DOHH2 (cell line): ENCODE results near the gene PAQR4.

Experiments used
- H3F3A ChIP-seq: fragments of 200-600 bp; sonication (generic), shearing (Covaris generic); 2 replicates; pipeline ENCODE4 v1.6.0; 2016; ENCODE audit warnings: antibody characterized with exemption, mild to moderate bottlenecking; ENCODE audit not compliant: control insufficient read depth, insufficient read depth
- H3K27ac ChIP-seq: fragments of 200-600 bp; sonication (generic); 2 replicates; pipeline ENCODE4 v1.5.1; 2014; ENCODE audit warnings: low read depth, mild to moderate bottlenecking, low read length, moderate library complexity
- H3K27me3 ChIP-seq: fragments of 200-600 bp; sonication (generic); 2 replicates; pipeline ENCODE4 v1.6.1; 2014; ENCODE audit warnings: mild to moderate bottlenecking, low read length, mixed read lengths; ENCODE audit not compliant: control insufficient read depth
- H3K36me3 ChIP-seq: fragments of 200-600 bp; sonication (generic); 2 replicates; pipeline ENCODE4 v1.6.1; 2014; ENCODE audit warnings: mild to moderate bottlenecking, low read length, moderate library complexity, mixed read lengths; ENCODE audit not compliant: control insufficient read depth
- H3K4me1 ChIP-seq: fragments of 200-600 bp; sonication (generic); 2 replicates; pipeline ENCODE4 v1.6.1; 2014; ENCODE audit warnings: mild to moderate bottlenecking, low read length, mixed read lengths; ENCODE audit not compliant: control insufficient read depth
- H3K4me2 ChIP-seq: fragments of 200-600 bp; sonication (generic); 2 replicates; pipeline ENCODE4 v1.6.0; 2014; ENCODE audit warnings: mild to moderate bottlenecking, low read length, moderate library complexity
- H3K4me3 ChIP-seq: fragments of 200-600 bp; sonication (generic); 2 replicates; pipeline ENCODE4 v1.5.1; 2014; ENCODE audit warnings: mild to moderate bottlenecking, low read length, mixed read lengths
- H3K79me2 ChIP-seq: fragments of 200-600 bp; sonication (generic); 2 replicates; pipeline ENCODE4 v1.6.1; 2014; ENCODE audit warnings: mild to moderate bottlenecking, low read length, mixed read lengths; ENCODE audit not compliant: control insufficient read depth
- H3K9me2 ChIP-seq: fragments of 200-600 bp; sonication (generic); replicated peaks from 2 replicates; pipeline ENCODE4 v1.6.1; 2014; ENCODE audit warnings: mild to moderate bottlenecking, low read length, mixed read lengths; ENCODE audit not compliant: control insufficient read depth
- H3K9me3 ChIP-seq: fragments of 200-600 bp; sonication (generic); 2 replicates; pipeline ENCODE4 v1.6.1; 2014; ENCODE audit warnings: antibody characterized with exemption, low read length, mixed read lengths; ENCODE audit not compliant: control insufficient read depth, insufficient read depth
- H4K20me1 ChIP-seq: fragments of 200-600 bp; sonication (generic); 2 replicates; pipeline ENCODE4 v1.6.0; 2014; ENCODE audit warnings: low read depth, mild to moderate bottlenecking, antibody characterized with exemption, low read length, moderate library complexity; ENCODE audit not compliant: control insufficient read depth, insufficient read depth
- CTCF ChIP-seq: fragments of 200-600 bp; sonication (generic); IDR thresholded peaks from one replicate; pipeline ENCODE4 v1.5.1; 2014; ENCODE audit warnings: antibody characterized with exemption, mild to moderate bottlenecking, low read depth, low read length; ENCODE audit not compliant: poor library complexity, severe bottlenecking
- EZH2phosphoT487 ChIP-seq: fragments of 200-600 bp; sonication (generic); IDR thresholded peaks from 2 replicates; pipeline ENCODE4 v1.6.1; 2017; ENCODE audit warnings: borderline replicate concordance, mild to moderate bottlenecking, antibody characterized with exemption, low read length, moderate library complexity, mixed read lengths

Gene PAQR4

DNA sequence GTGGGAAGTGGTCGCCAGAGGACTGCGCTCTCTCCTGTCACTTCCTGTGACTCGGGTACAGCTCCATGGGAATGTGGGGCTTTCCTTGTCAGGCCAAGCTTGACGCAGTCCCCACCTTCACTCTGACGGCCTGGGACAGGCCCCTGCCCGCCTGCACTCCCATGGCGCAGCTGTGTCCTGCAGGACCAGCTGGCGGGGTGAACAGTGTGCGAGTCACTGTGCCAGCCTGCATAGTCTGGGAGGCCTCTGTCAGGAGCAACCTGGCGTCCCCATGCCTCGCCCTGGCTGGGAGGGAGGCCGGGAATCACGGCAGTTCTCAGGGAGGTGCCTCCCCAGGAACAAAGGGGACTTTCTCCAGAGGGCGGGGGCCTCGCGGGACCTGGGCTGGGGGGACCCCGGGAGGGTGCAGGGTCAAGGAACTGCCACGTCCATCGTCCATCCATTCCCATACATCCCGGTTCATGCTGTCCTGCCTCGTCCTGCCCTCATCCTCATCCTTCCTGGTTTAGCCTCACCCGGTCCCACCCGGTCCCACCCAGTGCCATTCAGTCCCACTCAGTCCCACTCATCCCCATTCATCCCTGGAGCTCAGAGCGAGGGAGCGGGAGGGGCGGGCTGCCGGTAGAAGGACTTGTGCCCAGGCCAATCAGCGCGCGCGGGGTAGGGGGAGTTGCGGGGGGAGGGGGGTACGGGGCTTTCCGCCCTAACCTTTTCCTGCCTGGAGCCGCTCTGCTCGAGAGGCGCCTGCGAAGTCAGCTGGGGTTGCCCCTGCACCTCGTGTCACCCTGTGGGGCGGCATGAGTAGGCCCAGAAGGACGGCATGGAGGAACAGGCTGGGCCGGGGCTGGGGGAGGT is 44.0 kb upstream of the PAQR4 start:
- Histone ChIP-seq H3K27ac (no peak overlapping the region), H3K9me2 (no peaks in the 10 kb centered on the region), H3K27me3 (no peaks in the 10 kb centered on the region), H3F3A (no peaks in the 10 kb centered on the region; the same call in 1 of the 2 replicates), H3K4me1 (peaks cover 10% of the 10 kb centered on the region), H3K79me2 (no peaks in the 10 kb centered on the region), H4K20me1 (no peaks in the 10 kb centered on the region; the same call in 1 of the 2 replicates), H3K9me3 (no peaks in the 10 kb centered on the region), H3K36me3 (peaks cover 3% of the 10 kb centered on the region), H3K4me2 (no peak overlapping the region), H3K4me3 (no peak overlapping the region)
- no peak for TF ChIP-seq EZH2phosphoT487
- TF ChIP-seq CTCF: no peak

DNA sequence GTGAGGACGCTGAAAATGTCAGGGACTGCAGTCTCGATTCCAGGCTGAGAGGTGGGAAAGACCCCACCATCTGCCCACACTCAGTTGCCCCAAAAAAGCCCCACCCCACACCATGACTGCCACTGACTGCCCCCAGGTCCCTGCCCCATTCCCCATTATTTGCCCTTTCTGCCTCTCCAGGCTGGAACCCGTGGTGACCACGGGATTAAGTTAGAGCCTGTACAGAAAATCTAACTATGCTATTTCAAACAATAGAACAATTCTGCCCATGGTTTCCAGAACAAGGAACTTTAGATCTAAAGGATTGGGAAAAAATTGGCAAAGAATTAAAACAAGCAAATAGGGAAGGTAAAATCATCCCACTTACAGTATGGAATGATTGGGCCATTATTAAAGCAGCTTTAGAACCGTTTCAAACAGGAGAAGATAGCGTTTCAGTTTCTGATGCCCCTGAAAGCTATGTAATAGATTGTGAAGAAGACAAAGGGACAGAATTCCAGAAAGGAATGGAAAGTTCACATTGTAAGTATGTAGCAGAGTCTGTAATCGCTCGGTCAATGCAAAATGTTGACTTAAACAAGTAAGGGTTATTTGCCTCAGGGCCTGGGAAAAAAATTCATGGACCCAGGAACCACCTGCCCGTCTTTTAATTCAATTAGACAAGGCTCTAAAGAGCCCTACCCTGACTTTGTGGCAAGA is 43.0 kb upstream of the PAQR4 start:
- no peaks in the 10 kb centered on the region for H3K9me2 ChIP-seq
- no peaks in the 10 kb centered on the region for H3K79me2 ChIP-seq
- H4K20me1 ChIP-seq: no peaks in the 10 kb centered on the region; the same call in 1 of the 2 replicates
- H3K36me3 ChIP-seq: peaks cover 3% of the 10 kb centered on the region
- no peak overlapping the region for H3K27ac ChIP-seq
- H3K4me3 ChIP-seq: no peak overlapping the region
- no peak overlapping the region for H3K4me2 ChIP-seq
- no peaks in the 10 kb centered on the region for H3K27me3 ChIP-seq
- TF ChIP-seq EZH2phosphoT487 (no peak), CTCF (no peak)
- no peaks in the 10 kb centered on the region; the same call in 1 of the 2 replicates for H3F3A ChIP-seq
- H3K4me1 ChIP-seq: peaks cover 10% of the 10 kb centered on the region
- H3K9me3 ChIP-seq: no peaks in the 10 kb centered on the region

- peak overlapping the region; percentile 23; the same call in 1 of the 2 replicates for H3K4me3 ChIP-seq
These were observed 42.5 kb upstream of the PAQR4 start for GRCh38 chr16:2926650-2926999.

More at GRCh38 chr16:2926650-2926999, 42.5 kb upstream of the PAQR4 start:
- Histone ChIP-seq H3K9me3 (no peaks in the 10 kb centered on the region), H3K4me1 (peaks cover 10% of the 10 kb centered on the region), H3K27me3 (no peaks in the 10 kb centered on the region), H3K4me2 (peak overlapping the region; percentile 52), H3K36me3 (peaks cover 3% of the 10 kb centered on the region), H3K27ac (no peak overlapping the region), H3F3A (no peaks in the 10 kb centered on the region; the same call in 1 of the 2 replicates), H3K9me2 (no peaks in the 10 kb centered on the region), H3K79me2 (no peaks in the 10 kb centered on the region), H4K20me1 (no peaks in the 10 kb centered on the region; the same call in 1 of the 2 replicates)
- TF ChIP-seq CTCF (no peak), EZH2phosphoT487 (no peak)
